Immature natural killer cell (primary cell): ENCODE data around the gene NFIA. TPM values are rescaled to one million over a fixed set of nuclear protein-coding genes. Genes with fewer than 3 reads are reported as not detected.

ENCODE experiments used
- DNase-seq, 3 donors: peaks; one replicate each; pipeline ENCODE4 v3.0.0; 2022; ENCODE audit warnings: mixed read lengths in 1 of 3
- H3K27ac Mint-ChIP-seq, 6 donors: one replicate each; pipeline ENCODE4 v1.8.0; 2020; ENCODE audit warnings: mixed read lengths in 6 of 6, mild to moderate bottlenecking in 5 of 6, inconsistent platforms in 4 of 6, moderate library complexity in 3 of 6
- H3K27me3 Mint-ChIP-seq, 3 donors: one replicate each; pipeline ENCODE4 v1.8.0; 2020 to 2021; ENCODE audit warnings: low read depth in 3 of 3, mild to moderate bottlenecking in 3 of 3, mixed read lengths in 3 of 3, moderate library complexity in 3 of 3, inconsistent platforms in 1 of 3
- H3K36me3 Mint-ChIP-seq, 3 donors: one replicate each; pipeline ENCODE4 v1.8.0; 2020; ENCODE audit warnings: mixed read lengths in 3 of 3, inconsistent platforms in 2 of 3, mild to moderate bottlenecking in 2 of 3
- H3K4me1 Mint-ChIP-seq, 2 donors: one replicate each; pipeline ENCODE4 v1.8.0; 2020; ENCODE audit warnings: inconsistent platforms in 2 of 2, mild to moderate bottlenecking in 2 of 2, mixed read lengths in 2 of 2, moderate library complexity in 1 of 2
- H3K4me3 Mint-ChIP-seq, 5 donors: one replicate each; pipeline ENCODE4 v1.8.0; 2020; ENCODE audit warnings: mild to moderate bottlenecking in 5 of 5, mixed read lengths in 5 of 5, inconsistent platforms in 3 of 5, moderate library complexity in 3 of 5
- H3K9me3 Mint-ChIP-seq, 6 donors: one replicate each; pipeline ENCODE4 v1.8.0; 2020; ENCODE audit warnings: mild to moderate bottlenecking in 6 of 6, mixed read lengths in 6 of 6, inconsistent platforms in 4 of 6, moderate library complexity in 3 of 6
- polyA plus RNA-seq, 3 donors: library from polyadenylated mRNA; unstranded; fragments of 300-500 nt; fragmentation: Illumina TruSeq; gene quantifications; one replicate each; pipeline ENCODE4 v1.2.3, GENCODE V29; 2021

The NFIA gene
- polyA plus RNA-seq, 3 donors from 2014 or later, result 1.7 to 11.5 (median 3.9) TPM

DNA sequence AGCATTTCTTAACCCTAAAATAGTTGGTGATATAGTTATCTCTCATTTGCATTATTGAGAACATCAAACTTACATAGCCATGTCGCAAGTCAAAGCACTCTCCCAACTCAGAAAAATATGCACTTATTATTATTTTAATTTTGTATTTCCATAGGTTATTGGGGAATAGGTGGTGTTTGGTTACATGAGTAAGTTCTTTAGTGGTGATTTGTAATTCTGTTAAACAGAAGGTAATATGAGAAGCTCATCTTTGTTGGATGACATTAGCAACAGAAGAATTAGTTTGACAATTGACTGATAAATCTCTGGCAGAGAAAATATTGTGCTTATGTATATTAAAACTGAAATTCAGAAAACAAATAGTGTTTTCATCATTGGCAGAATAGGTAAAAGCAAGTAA lies 154.8 kb downstream of the NFIA start:
- H3K27ac Mint-ChIP-seq, result no peak overlapping the region
- H3K4me3 Mint-ChIP-seq, result no peak overlapping the region
- no peak for DNase-seq
- H3K36me3 Mint-ChIP-seq, result peaks cover 0 to 4% (median 0%) of the 10 kb centered on the region in 3 donors
- no peaks in the 10 kb centered on the region for H3K9me3 Mint-ChIP-seq
- no peaks in the 10 kb centered on the region for H3K4me1 Mint-ChIP-seq
- H3K27me3 Mint-ChIP-seq, result peaks cover 0 to 14% (median 3%) of the 10 kb centered on the region in 3 donors

DNA sequence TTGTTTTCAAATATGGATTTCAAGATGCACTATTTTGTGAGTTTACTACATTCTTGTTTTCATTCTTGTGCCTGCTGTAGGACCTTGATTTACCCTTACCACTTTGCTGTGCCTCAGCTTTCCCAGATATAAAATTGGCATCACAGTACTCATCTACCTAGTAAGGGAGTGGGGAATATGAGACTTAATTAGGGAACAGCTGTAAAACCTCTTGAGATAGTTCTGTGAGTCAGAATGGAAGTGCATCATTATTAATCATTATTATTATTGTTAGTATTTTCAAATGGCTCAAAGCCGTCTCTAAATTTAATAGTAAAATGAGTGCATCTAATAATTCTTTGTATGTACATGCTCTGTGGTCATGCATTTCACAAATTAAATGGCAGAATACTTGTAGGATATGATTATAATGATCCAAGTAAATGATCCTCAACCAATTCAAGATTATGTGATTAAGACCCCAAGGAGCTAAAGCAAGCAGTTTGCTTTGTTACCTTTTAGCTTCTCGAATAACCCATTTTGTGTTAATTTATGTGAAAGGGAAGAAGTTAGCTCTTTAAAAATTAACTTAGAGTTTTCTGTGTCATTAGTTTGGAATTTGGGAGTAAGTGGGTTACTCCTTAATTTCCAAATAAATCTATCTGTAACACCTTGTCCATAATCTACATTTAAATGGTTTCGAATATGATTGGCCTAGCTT lies 155.4 kb downstream of the NFIA start:
- no peaks in the 10 kb centered on the region for H3K9me3 Mint-ChIP-seq
- no peaks in the 10 kb centered on the region for H3K4me1 Mint-ChIP-seq
- H3K4me3 Mint-ChIP-seq, result no peak overlapping the region
- peaks cover 0 to 12% (median 3%) of the 10 kb centered on the region in 3 donors for H3K27me3 Mint-ChIP-seq
- DNase-seq, result no peak
- H3K36me3 Mint-ChIP-seq, result peaks cover 0 to 4% (median 0%) of the 10 kb centered on the region in 3 donors
- no peak overlapping the region for H3K27ac Mint-ChIP-seq

DNA sequence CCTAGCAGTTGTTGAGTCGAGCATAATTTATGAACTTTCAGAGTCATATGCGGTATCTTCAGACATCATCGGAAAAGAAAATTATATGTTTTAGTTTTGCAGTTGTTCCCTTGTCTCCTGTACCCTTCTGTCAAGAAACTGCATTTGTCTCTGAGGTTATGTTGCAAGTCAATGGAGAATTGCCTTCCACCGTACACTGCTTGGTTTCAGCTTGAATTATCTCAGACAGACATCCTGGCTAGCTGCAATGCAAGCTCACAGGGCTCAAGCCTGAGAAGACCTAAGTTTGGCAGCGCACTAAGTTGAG lies 156.0 kb downstream of the NFIA start:
- peaks cover 0 to 12% (median 3%) of the 10 kb centered on the region in 3 donors for H3K27me3 Mint-ChIP-seq
- peaks cover 0 to 4% (median 0%) of the 10 kb centered on the region in 3 donors for H3K36me3 Mint-ChIP-seq
- H3K4me3 Mint-ChIP-seq, result no peak overlapping the region
- H3K9me3 Mint-ChIP-seq, result no peaks in the 10 kb centered on the region
- no peak overlapping the region for H3K27ac Mint-ChIP-seq
- H3K4me1 Mint-ChIP-seq, result no peaks in the 10 kb centered on the region
- DNase-seq, result no peak

DNA sequence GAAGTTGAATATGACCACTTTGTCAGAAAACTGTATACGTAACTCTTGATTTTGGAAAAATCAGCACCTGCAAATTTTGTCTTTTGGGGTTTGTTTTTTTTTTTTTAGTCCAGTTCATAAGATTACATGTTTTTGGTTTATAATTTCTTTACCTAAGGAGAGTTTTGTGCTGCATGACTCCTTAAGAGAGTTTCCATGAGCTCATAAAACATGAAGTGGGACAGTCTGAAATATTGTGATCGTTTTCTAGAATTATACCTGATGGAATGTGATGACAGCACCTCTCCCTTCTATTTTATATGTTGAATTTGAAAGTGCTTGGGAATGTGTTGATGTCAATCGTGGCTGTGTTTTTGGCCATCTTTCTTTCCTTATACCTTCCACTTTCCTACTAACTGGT lies 158.5 kb downstream of the NFIA start:
- H3K9me3 Mint-ChIP-seq, result no peaks in the 10 kb centered on the region
- H3K4me1 Mint-ChIP-seq, result no peaks in the 10 kb centered on the region
- no peaks in the 10 kb centered on the region for H3K36me3 Mint-ChIP-seq
- DNase-seq, result no peak
- no peak overlapping the region for H3K27ac Mint-ChIP-seq
- peaks cover 0 to 9% (median 0%) of the 10 kb centered on the region in 3 donors for H3K27me3 Mint-ChIP-seq
- no peak overlapping the region for H3K4me3 Mint-ChIP-seq

DNA sequence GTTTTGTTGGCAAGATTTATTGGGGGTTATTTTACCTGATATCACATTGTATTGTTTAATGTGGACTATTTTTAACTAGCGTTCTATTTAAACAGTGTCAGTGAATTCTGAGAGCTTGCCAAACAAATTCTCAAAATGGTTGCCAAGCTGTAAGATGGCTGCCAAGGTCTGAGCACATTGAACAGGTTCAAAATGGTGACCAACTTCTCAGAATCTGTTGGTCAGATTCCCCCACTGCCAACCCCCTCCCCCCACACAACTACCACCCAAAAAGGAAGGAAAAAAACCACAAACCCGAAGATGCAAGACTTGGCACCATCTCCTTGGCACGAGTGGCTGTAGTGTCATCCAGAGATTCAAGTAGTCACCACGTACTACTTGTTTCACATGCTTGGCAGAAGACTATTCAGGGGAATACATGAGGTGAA lies 159.1 kb downstream of the NFIA start:
- no peaks in the 10 kb centered on the region for H3K36me3 Mint-ChIP-seq
- H3K4me1 Mint-ChIP-seq, result no peaks in the 10 kb centered on the region
- no peak for DNase-seq
- no peak overlapping the region for H3K27ac Mint-ChIP-seq
- peaks cover 0 to 8% (median 0%) of the 10 kb centered on the region in 3 donors for H3K27me3 Mint-ChIP-seq
- no peaks in the 10 kb centered on the region for H3K9me3 Mint-ChIP-seq
- no peak overlapping the region for H3K4me3 Mint-ChIP-seq

DNA sequence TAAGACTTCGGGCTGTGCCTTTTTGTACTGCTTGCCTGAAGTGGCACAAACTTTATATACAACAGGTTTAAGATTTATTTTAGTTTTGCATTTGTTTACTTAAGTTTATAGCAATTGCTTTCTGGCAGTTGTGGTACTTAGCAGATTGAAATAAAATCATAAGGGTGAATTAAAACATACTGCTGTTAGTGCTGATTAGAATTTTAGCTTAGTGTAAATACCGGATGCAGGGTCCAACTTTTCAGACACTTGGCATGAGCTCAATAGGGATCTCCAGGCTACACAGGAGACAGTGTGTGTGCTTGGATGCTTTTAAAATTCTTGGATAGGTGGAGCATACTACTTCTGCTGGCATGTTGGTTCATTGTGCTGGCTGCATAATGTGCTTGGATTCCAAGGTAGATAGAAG lies 159.6 kb downstream of the NFIA start:
- Mint-ChIP-seq H3K36me3 (no peaks in the 10 kb centered on the region), H3K27ac (no peak overlapping the region), H3K9me3 (no peaks in the 10 kb centered on the region), H3K4me3 (no peak overlapping the region), H3K27me3 (peaks cover 0 to 8% (median 0%) of the 10 kb centered on the region in 3 donors), H3K4me1 (no peaks in the 10 kb centered on the region)
- no peak for DNase-seq

DNA sequence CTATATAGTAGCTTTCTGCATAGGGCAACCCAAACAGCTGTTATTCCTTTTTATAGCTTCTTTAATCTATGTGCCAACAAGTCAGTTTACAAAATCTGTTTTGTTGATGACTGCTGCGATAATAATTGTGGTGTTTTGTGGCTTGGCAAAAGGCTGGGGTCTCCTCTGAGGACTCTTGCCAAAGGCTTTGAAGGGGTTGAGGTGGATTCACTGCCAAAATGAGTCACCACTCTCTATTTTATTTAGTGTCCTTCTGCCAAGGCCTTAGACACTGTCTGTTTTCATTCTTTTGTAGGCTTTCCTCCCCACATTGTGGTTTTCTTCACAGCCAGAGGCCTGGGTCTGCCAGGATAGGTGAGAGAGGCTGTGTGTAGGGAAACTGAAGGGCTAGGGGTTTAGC lies 161.8 kb downstream of the NFIA start:
- Mint-ChIP-seq H3K9me3 (no peaks in the 10 kb centered on the region), H3K36me3 (no peaks in the 10 kb centered on the region), H3K27ac (no peak overlapping the region), H3K27me3 (peaks cover 0 to 8% (median 2%) of the 10 kb centered on the region in 3 donors), H3K4me1 (no peaks in the 10 kb centered on the region), H3K4me3 (no peak overlapping the region)
- no peak for DNase-seq

DNA sequence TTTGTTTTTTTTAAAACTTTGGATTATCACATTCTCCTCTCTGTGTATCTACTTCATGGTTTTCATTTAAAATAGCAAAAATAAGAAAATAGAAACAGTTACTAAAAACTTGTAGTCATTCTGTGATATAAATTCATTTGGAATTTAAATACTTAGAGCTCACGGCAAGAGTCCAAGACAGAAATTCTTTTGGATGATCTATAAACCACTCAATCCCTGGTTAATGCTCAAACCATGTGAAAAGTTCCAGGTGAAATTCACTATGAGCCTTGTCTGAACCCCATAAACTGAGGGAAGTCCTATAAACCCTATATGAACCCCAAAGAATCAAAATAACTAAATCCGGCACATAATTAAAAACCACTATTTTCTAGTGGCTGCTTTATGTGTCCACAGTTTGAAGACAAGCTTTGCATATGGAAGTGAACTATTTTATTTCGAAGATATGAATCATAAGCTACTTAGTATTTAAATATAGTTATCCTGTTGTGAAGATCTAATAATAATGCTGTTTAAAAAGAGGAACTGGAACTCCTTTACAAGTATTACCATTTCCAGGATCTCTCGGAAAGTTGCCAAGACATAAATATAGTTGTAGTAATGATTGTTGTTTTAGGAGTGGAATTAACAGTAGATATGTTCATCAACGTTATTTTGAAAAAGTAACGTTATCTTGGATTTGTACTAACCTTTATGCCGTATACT lies 163.5 kb downstream of the NFIA start:
- H3K4me3 Mint-ChIP-seq, result no peak overlapping the region

DNA sequence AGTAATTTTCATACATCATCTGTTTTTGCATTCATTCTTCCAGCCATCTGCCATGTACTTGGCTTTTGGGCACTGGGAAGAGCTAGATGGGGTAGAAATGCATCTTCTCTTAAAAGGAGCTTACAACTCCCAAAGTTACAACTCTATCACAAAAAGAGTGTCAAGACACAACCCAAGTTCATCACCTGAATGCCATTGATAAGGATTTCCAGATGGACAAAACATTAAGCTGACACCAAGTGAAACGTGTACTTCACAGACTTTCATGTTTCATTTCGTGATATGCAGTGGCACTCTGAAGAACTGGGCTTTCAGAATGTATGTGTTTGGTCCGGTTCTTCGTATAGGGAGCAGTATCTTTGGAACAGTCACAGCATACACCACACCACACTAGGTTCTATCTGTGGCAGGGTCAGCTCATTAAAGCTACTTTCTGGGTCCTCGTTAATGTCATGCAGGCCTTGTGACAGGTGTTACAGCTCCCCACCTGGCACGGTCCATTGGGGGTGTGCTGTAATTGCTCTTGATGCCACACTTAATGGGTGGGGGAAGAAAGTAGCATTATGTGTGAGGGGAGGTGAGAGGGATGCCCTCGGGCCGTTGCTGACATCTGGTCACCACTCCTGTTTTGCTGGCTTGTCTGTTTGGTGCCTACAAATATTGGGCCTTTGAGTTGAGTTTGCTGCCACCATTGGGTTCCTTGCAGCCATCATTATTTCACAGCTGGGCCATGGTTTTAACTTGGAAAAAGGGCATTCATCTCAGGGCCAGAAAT lies 164.9 kb downstream of the NFIA start:
- no peaks in the 10 kb centered on the region for H3K9me3 Mint-ChIP-seq
- no peak for DNase-seq
- no peaks in the 10 kb centered on the region for H3K36me3 Mint-ChIP-seq
- peaks cover 0 to 2% (median 2%) of the 10 kb centered on the region in 3 donors for H3K27me3 Mint-ChIP-seq
- no peak overlapping the region for H3K27ac Mint-ChIP-seq
- no peak overlapping the region for H3K4me3 Mint-ChIP-seq
- no peaks in the 10 kb centered on the region for H3K4me1 Mint-ChIP-seq

More for the DNA sequence above, 163.5 kb downstream of the NFIA start:
- no peaks in the 10 kb centered on the region for H3K9me3 Mint-ChIP-seq
- no peak overlapping the region for H3K27ac Mint-ChIP-seq
- no peak for DNase-seq
- H3K4me1 Mint-ChIP-seq, result no peaks in the 10 kb centered on the region
- H3K36me3 Mint-ChIP-seq, result no peaks in the 10 kb centered on the region
- H3K27me3 Mint-ChIP-seq, result peaks cover 0 to 7% (median 2%) of the 10 kb centered on the region in 3 donors

DNA sequence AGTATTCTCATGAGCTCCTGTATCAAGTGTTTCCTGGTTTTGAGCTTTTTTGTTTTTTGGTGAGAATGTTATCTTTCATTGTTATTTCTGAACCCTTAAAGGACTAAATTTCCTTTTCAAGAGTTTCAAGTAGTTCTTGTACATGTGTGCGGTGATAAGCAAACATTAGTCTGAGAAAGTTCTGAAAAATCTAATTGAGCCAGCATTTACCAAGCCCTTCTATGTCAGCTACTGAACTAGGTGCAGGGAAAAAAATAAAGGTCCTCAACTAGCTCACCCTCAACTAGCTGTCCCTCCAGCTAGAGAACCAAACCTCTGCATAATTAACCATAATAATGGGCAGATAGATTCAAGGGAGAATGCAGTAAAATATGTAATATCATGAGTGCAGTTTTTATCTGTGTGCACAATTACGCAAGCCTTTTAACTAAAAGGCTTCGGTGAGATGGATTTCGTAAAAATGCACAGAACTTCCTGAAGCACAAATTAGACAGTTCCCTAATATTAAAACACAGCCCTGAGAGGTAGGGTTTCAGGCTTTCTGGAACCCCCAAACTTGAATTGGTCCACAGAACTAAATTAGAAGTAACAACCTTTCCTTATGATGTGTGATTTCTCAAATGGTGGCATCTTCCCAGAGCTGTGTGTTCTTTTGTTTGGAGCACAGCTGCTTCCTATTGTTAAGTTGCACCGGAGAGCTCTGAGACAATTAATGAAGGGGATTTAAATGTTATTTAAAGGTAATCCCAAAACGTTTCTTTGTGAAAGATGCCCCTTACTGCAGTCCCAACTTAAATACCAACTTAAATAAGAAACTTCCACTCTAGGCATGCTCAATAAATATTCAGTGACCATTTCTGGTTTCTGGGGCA lies 165.8 kb downstream of the NFIA start:
- H3K4me3 Mint-ChIP-seq, result no peak overlapping the region
- no peaks in the 10 kb centered on the region for H3K9me3 Mint-ChIP-seq
- no peak overlapping the region for H3K27ac Mint-ChIP-seq
- H3K4me1 Mint-ChIP-seq, result peaks cover 3 to 4% of the 10 kb centered on the region in 2 donors
- DNase-seq, result no peak
- no peaks in the 10 kb centered on the region for H3K36me3 Mint-ChIP-seq
- peaks cover 2 to 3% (median 3%) of the 10 kb centered on the region in 3 donors for H3K27me3 Mint-ChIP-seq

DNA sequence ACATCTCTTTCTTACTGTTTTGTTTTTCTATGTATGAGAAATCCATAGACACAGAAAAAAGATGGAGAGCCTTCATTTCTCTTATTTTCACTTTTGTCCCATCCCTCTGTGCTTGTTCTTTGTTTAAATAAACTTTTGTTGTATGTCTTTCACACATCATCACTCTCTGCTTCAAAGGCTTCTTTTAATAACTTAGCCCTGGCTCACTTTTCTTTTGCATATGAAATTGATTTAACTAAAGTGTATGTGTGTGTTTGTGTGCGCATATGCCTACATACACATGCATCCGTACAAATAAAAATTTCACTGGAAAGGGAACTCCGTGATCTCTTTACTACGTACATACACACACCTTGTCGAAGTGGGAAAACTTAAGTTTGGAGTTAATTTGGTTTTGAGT lies 168.6 kb downstream of the NFIA start:
- H3K9me3 Mint-ChIP-seq, result no peaks in the 10 kb centered on the region
- no peaks in the 10 kb centered on the region for H3K36me3 Mint-ChIP-seq
- peaks cover 6 to 8% (median 7%) of the 10 kb centered on the region in 3 donors for H3K27me3 Mint-ChIP-seq
- no peak overlapping the region for H3K4me3 Mint-ChIP-seq
- no peak overlapping the region for H3K27ac Mint-ChIP-seq
- no peak for DNase-seq
- peaks cover 31 to 32% of the 10 kb centered on the region in 2 donors for H3K4me1 Mint-ChIP-seq

DNA sequence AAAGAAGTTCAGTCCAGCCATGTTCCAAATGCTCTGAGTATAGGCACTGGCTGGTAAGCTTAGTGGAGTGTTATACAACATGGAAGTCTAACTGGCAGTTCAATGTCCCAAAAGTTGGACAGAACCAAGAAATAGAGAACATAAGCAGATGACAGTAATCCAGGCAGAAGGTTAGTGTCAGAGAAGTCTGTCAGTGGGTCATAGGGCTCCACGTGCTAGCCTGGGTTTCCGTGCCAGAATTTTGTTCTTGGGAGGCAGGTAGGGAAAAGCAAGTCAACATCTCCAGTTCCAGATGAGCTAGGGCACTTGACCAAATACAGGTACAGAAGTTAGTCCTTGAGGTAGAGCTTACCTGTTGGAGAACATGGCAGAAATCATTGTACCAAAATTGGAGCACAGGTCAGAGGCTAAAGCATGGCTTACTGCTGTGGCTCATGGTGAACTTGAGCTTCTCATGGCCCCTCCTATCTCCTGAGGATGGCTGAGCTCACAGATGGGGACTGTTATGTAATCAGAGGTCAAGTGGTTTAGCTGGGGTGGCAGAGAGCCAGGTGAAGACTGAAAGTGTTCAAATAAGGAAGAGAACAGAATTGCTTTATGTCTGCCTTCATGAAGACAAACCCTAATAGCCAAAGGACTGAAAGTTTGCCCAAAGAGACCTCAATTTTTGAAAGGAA lies 170.8 kb downstream of the NFIA start:
- DNase-seq, result peak in 2 of 3 donors; percentile 1 to 35
- Mint-ChIP-seq H3K9me3 (no peaks in the 10 kb centered on the region), H3K4me1 (peaks cover 35 to 39% of the 10 kb centered on the region in 2 donors), H3K36me3 (no peaks in the 10 kb centered on the region), H3K27me3 (peaks cover 5 to 17% (median 8%) of the 10 kb centered on the region in 3 donors), H3K27ac (no peak overlapping the region), H3K4me3 (peak overlapping the region in 1 of 5 donors; percentile 6)
